Keratinocyte (primary cell): ENCODE measurements around the gene VWA3A. TPM values are rescaled to one million over a fixed set of nuclear protein-coding genes. Genes with fewer than 3 reads are reported as not detected.
A peak's percentile ranks its signal among the peaks of the same experiment; 100 is the strongest.

Experiments
- DNase-seq: peaks from one replicate; pipeline ENCODE4 v3.0.0-alpha.2; 2011; ENCODE audit warnings: low read depth, missing footprints, low spot score
- FAIRE-seq: peaks from 2 replicates; lab custom pipeline; 2011; peaks lifted over from hg19 to GRCh38; lab: Jason Lieb, UNC
- H2AFZ ChIP-seq: 2 replicates; pipeline ENCODE4 v1.6.0; 2012; ENCODE audit warnings: low read length, control low read depth, inconsistent platforms; ENCODE audit not compliant: control insufficient read depth
- H3K27ac ChIP-seq: 2 replicates; pipeline ENCODE4 v1.5.1; 2011; ENCODE audit warnings: low read length; ENCODE audit not compliant: control insufficient read depth, insufficient read depth
- H3K27me3 ChIP-seq: 3 replicates; pipeline ENCODE4 v1.6.0; 2011; ENCODE audit warnings: low read length; ENCODE audit not compliant: control insufficient read depth, insufficient read depth; ENCODE audit errors: extremely low read depth
- H3K36me3 ChIP-seq, 2 experiments: 2 replicates in 1 of 2; 3 replicates in 1 of 2; pipeline ENCODE4 v1.5.1; 2011; ENCODE audit warnings: low read length in 2 of 2, mild to moderate bottlenecking in 1 of 2; ENCODE audit not compliant: control insufficient read depth in 2 of 2, insufficient read depth in 2 of 2; ENCODE audit errors: extremely low read depth in 1 of 2
- H3K4me1 ChIP-seq: 3 replicates; pipeline ENCODE4 v1.5.1; 2011; ENCODE audit warnings: low read length; ENCODE audit not compliant: control insufficient read depth, insufficient read depth; ENCODE audit errors: extremely low read depth
- H3K4me2 ChIP-seq: 3 replicates; pipeline ENCODE4 v1.6.0; 2011; ENCODE audit warnings: low read depth, low read length; ENCODE audit not compliant: control insufficient read depth, insufficient read depth; ENCODE audit errors: extremely low read depth
- H3K4me3 ChIP-seq, 3 experiments: fragments of 200-600 bp in 1 of 3; sonication (generic) in 1 of 3; 2 replicates in 2 of 3; 3 replicates in 1 of 3; pipeline ENCODE4 v1.5.1; 2011 to 2016; ENCODE audit warnings: low read length in 3 of 3, mild to moderate bottlenecking in 3 of 3, control low read depth in 2 of 3, inconsistent platforms in 1 of 3, low read depth in 1 of 3, mixed read lengths in 1 of 3, mixed run types in 1 of 3, moderate library complexity in 1 of 3; ENCODE audit not compliant: control insufficient read depth in 2 of 3, insufficient read depth in 2 of 3; ENCODE audit errors: extremely low read depth in 1 of 3
- H3K79me2 ChIP-seq: 2 replicates; pipeline ENCODE4 v1.6.0; 2012; ENCODE audit warnings: low read length; ENCODE audit not compliant: control insufficient read depth, insufficient read depth
- H3K9ac ChIP-seq: 3 replicates; pipeline ENCODE4 v1.6.0; 2011; ENCODE audit warnings: low read length; ENCODE audit not compliant: control insufficient read depth, insufficient read depth; ENCODE audit errors: extremely low read depth
- H3K9me1 ChIP-seq: 3 replicates; pipeline ENCODE4 v1.6.0; 2011; ENCODE audit warnings: low read length; ENCODE audit not compliant: control insufficient read depth, insufficient read depth; ENCODE audit errors: extremely low read depth
- H3K9me3 ChIP-seq: 2 replicates; pipeline ENCODE4 v1.5.1; 2012; ENCODE audit warnings: low read depth, low read length; ENCODE audit not compliant: control insufficient read depth
- H4K20me1 ChIP-seq: 3 replicates; pipeline ENCODE4 v1.6.0; 2011; ENCODE audit warnings: low read length; ENCODE audit not compliant: control insufficient read depth, insufficient read depth; ENCODE audit errors: extremely low read depth
- CTCF ChIP-seq, 3 experiments: IDR thresholded peaks in 1 of 3; conservative IDR thresholded peaks in 1 of 3; optimal IDR thresholded peaks in 1 of 3; 2 replicates in 2 of 3; 3 replicates in 1 of 3; pipeline versions ENCODE3 to v1.5.1; 2011; ENCODE audit warnings: low read length in 3 of 3, mild to moderate bottlenecking in 3 of 3, moderate library complexity in 2 of 3, control low read depth in 1 of 3, inconsistent platforms in 1 of 3; ENCODE audit not compliant: insufficient read depth in 2 of 3; ENCODE audit errors: extremely low read depth in 1 of 3
- EZH2 ChIP-seq: IDR thresholded peaks from one replicate; pipeline ENCODE4 v1.6.1; 2012; ENCODE audit warnings: inconsistent platforms, mild to moderate bottlenecking, low read length, moderate library complexity
- dilution Hi-C: fragments of 300-500 bp; cut with MboI; formaldehyde crosslinking; loops from one replicate; pipeline ENCODE4 v1.7.0; 2020; ENCODE audit warnings: low sequenced_read_pairs; ENCODE audit not compliant: extremely low pct_ligation_motif_present
- polyA plus RNA-seq, 5 experiments: library from polyadenylated mRNA; depleted of rRNA in 3 of 5; stranded (reverse) in 3 of 5; stranded (forward) in 1 of 5; unstranded in 1 of 5; fragments of >200 nt; gene quantifications; 1 replicate in 1 of 5; 2 replicates in 3 of 5; 3 replicates in 1 of 5; pipeline versions ENCODE4 v1.2.1 to v1.2.3, GENCODE V29; 2011 to 2012; ENCODE audit warnings: missing spikeins in 2 of 5, low read depth in 1 of 5, low replicate concordance in 1 of 5

Gene VWA3A
- polyA plus RNA-seq, 1 donor (not counting 4 experiments of a cell fraction or from before 2014, with no cell fraction given), result 0.05 TPM

GRCh38 chr16:22162656-22163009 lies 70.3 kb downstream of the VWA3A start:
- DNase-seq (no peak), FAIRE-seq (no peak)
- Histone ChIP-seq H3K9me3 (no peaks in the 10 kb centered on the region), H3K4me1 (no peaks in the 10 kb centered on the region), H3K4me2 (peak overlapping the region; percentile 45), H3K9ac (no peak overlapping the region), H2AFZ (no peak overlapping the region), H3K9me1 (no peaks in the 10 kb centered on the region), H3K27ac (no peak overlapping the region), H4K20me1 (no peaks in the 10 kb centered on the region), H3K27me3 (peaks cover 32% of the 10 kb centered on the region), H3K79me2 (no peaks in the 10 kb centered on the region), H3K4me3 (peak overlapping the region in 1 of 3 experiments; percentile 27), H3K36me3 (no peaks in the 10 kb centered on the region)
- dilution Hi-C loops, result no loop called here
- no peak for TF ChIP-seq EZH2
- TF ChIP-seq CTCF (optimal IDR thresholded peaks at IDR 0.05 in 1 of 3, IDR thresholded peaks at IDR 0.05 in 1 of 3, conservative IDR thresholded peaks at IDR 0.05 in 1 of 3; ENCODE audit: extremely low read depth in 1 of 3, insufficient read depth in 2 of 3, low read length in 3 of 3), result no peak

- dilution Hi-C loops, result no loop called here
- Histone ChIP-seq H3K27ac (no peak overlapping the region), H4K20me1 (no peaks in the 10 kb centered on the region), H3K4me3 (no peak overlapping the region), H3K9ac (no peak overlapping the region), H3K36me3 (no peaks in the 10 kb centered on the region), H3K9me3 (no peaks in the 10 kb centered on the region), H3K79me2 (no peaks in the 10 kb centered on the region), H3K4me2 (no peak overlapping the region), H2AFZ (no peak overlapping the region), H3K27me3 (peaks cover 32% of the 10 kb centered on the region), H3K9me1 (no peaks in the 10 kb centered on the region), H3K4me1 (no peaks in the 10 kb centered on the region)
- no peak for TF ChIP-seq CTCF (optimal IDR thresholded peaks at IDR 0.05 in 1 of 3, IDR thresholded peaks at IDR 0.05 in 1 of 3, conservative IDR thresholded peaks at IDR 0.05 in 1 of 3; ENCODE audit: extremely low read depth in 1 of 3, insufficient read depth in 2 of 3, low read length in 3 of 3)
- TF ChIP-seq EZH2, result no peak
- no peak for FAIRE-seq
- no peak for DNase-seq
These were observed 71.5 kb downstream of the VWA3A start for GRCh38 chr16:22163806-22164205.
